KOPT-K1 (cell line): Measurements from ENCODE around the gene RNF144A.

Experiments used
- H3K27ac ChIP-seq: fragments of 200-600 bp; sonication (generic); 2 replicates; pipeline ENCODE4 v1.5.1; 2016; ENCODE audit warnings: antibody characterized with exemption, mild to moderate bottlenecking, low read depth, low read length; ENCODE audit not compliant: poor library complexity, severe bottlenecking
- H3K36me3 ChIP-seq: fragments of 200-600 bp; sonication (generic); 2 replicates; pipeline ENCODE4 v1.5.1; 2017; ENCODE audit warnings: antibody characterized with exemption, mild to moderate bottlenecking, low read length, moderate library complexity; ENCODE audit not compliant: insufficient read depth
- H3K9me3 ChIP-seq: fragments of 200-600 bp; sonication (generic); 2 replicates; pipeline ENCODE4 v1.5.1; 2017; ENCODE audit warnings: antibody characterized with exemption, low read length, mild to moderate bottlenecking; ENCODE audit not compliant: insufficient read depth, poor library complexity, severe bottlenecking

Gene RNF144A

GRCh38 chr2:6977113-6977741 lies 60.0 kb downstream of the RNF144A start:
- peaks cover 52% of the 10 kb centered on the region for H3K9me3 ChIP-seq
- H3K27ac ChIP-seq, result no peak overlapping the region
- H3K36me3 ChIP-seq, result peaks cover 60% of the 10 kb centered on the region

- Histone ChIP-seq H3K27ac (no peak overlapping the region), H3K9me3 (peaks cover 52% of the 10 kb centered on the region), H3K36me3 (peaks cover 56% of the 10 kb centered on the region)
Measured at GRCh38 chr2:6977786-6978185, 60.6 kb downstream of the RNF144A start.

- peaks cover 51% of the 10 kb centered on the region for H3K9me3 ChIP-seq
- peaks cover 45% of the 10 kb centered on the region for H3K36me3 ChIP-seq
Measured at GRCh38 chr2:6978991-6979390, 61.8 kb downstream of the RNF144A start.

GRCh38 chr2:6982449-6982848 lies 65.2 kb downstream of the RNF144A start:
- Histone ChIP-seq H3K9me3 (peaks cover 38% of the 10 kb centered on the region), H3K36me3 (peaks cover 37% of the 10 kb centered on the region), H3K27ac (no peak overlapping the region)

More at GRCh38 chr2:6978991-6979390, 61.8 kb downstream of the RNF144A start:
- H3K27ac ChIP-seq, result no peak overlapping the region

- H3K9me3 ChIP-seq, result peaks cover 34% of the 10 kb centered on the region
- H3K36me3 ChIP-seq, result peaks cover 37% of the 10 kb centered on the region
- H3K27ac ChIP-seq, result no peak overlapping the region
Measured at GRCh38 chr2:6982934-6983589, 65.8 kb downstream of the RNF144A start.

- no peak overlapping the region for H3K27ac ChIP-seq
- H3K36me3 ChIP-seq, result peaks cover 31% of the 10 kb centered on the region
Measured at GRCh38 chr2:6986301-6986911, 69.2 kb downstream of the RNF144A start.

GRCh38 chr2:6986912-6987361 lies 69.7 kb downstream of the RNF144A start:
- H3K36me3 ChIP-seq, result peaks cover 34% of the 10 kb centered on the region
- peaks cover 3% of the 10 kb centered on the region for H3K9me3 ChIP-seq
- H3K27ac ChIP-seq, result no peak overlapping the region

More at GRCh38 chr2:6986301-6986911, 69.2 kb downstream of the RNF144A start:
- H3K9me3 ChIP-seq, result peaks cover 5% of the 10 kb centered on the region

- Histone ChIP-seq H3K27ac (no peak overlapping the region), H3K9me3 (peaks cover 3% of the 10 kb centered on the region)
Measured at GRCh38 chr2:6990871-6991270, 73.7 kb downstream of the RNF144A start.

GRCh38 chr2:6992794-6993228 lies 75.6 kb downstream of the RNF144A start:
- H3K27ac ChIP-seq, result no peak overlapping the region
- H3K36me3 ChIP-seq, result peaks cover 56% of the 10 kb centered on the region
- H3K9me3 ChIP-seq, result peaks cover 3% of the 10 kb centered on the region

More at GRCh38 chr2:6990871-6991270, 73.7 kb downstream of the RNF144A start:
- H3K36me3 ChIP-seq, result peaks cover 49% of the 10 kb centered on the region

GRCh38 chr2:6993229-6993640 lies 76.0 kb downstream of the RNF144A start:
- Histone ChIP-seq H3K36me3 (peaks cover 60% of the 10 kb centered on the region), H3K27ac (no peak overlapping the region), H3K9me3 (peaks cover 3% of the 10 kb centered on the region)

GRCh38 chr2:6993936-6994335 lies 76.7 kb downstream of the RNF144A start:
- H3K36me3 ChIP-seq, result peaks cover 63% of the 10 kb centered on the region
- H3K9me3 ChIP-seq, result peaks cover 3% of the 10 kb centered on the region
- no peak overlapping the region for H3K27ac ChIP-seq

- H3K36me3 ChIP-seq, result peaks cover 56% of the 10 kb centered on the region
- no peak overlapping the region for H3K27ac ChIP-seq
- peaks cover 3% of the 10 kb centered on the region for H3K9me3 ChIP-seq
Measured at GRCh38 chr2:6994536-6995128, 77.4 kb downstream of the RNF144A start.

GRCh38 chr2:6995391-6996097 lies 78.3 kb downstream of the RNF144A start:
- no peak overlapping the region for H3K27ac ChIP-seq

GRCh38 chr2:6999211-6999877 lies 82.1 kb downstream of the RNF144A start:
- Histone ChIP-seq H3K9me3 (no peaks in the 10 kb centered on the region), H3K27ac (no peak overlapping the region), H3K36me3 (peaks cover 38% of the 10 kb centered on the region)

More at GRCh38 chr2:6995391-6996097, 78.3 kb downstream of the RNF144A start:
- Histone ChIP-seq H3K9me3 (peaks cover 3% of the 10 kb centered on the region), H3K36me3 (peaks cover 57% of the 10 kb centered on the region)
